ENCODE data around the gene HOXA5. TPM values are rescaled to one million over a fixed set of nuclear protein-coding genes. Genes with fewer than 3 reads are reported as not detected.

HOXA5 gene
- total RNA-seq, 1 experiment from 2014 or later, result 7.4 TPM

GRCh38 chr7:27151341-27151930 lies 8.0 kb upstream of the HOXA5 start:
- Mint-ChIP-seq H3K36me3 (ENCODE audit: insufficient read depth, unreplicated experiment) (no peaks in the 10 kb centered on the region), H3K9me3 (ENCODE audit: unreplicated experiment) (no peaks in the 10 kb centered on the region), H3K27ac (ENCODE audit: low read depth, unreplicated experiment) (no peak overlapping the region), H3K4me3 (ENCODE audit: unreplicated experiment) (no peak overlapping the region), H3K4me1 (ENCODE audit: insufficient read depth, unreplicated experiment) (peaks cover 16% of the 10 kb centered on the region), H3K27me3 (ENCODE audit: insufficient read depth, unreplicated experiment) (no peaks in the 10 kb centered on the region)
- no peak for DNase-seq (ENCODE audit: unreplicated experiment)
- no peak for TF ChIP-seq CTCF (IDR thresholded peaks at IDR 0.05; ENCODE audit: unreplicated experiment)
- ChIA-PET POLR2A (interaction anchor here (1.0 to 5.2 kb wide), 7 partner anchors 11 to 1207 kb away, joined by 3 to 65 read pairs (median 5); partner anchors contain the start of gene HOXA9), CTCF (interaction anchor here (0.6 to 5.8 kb wide), 11 partner anchors 8 to 795 kb away, joined by 3 to 57 read pairs (median 6); no protein-coding TSS in a partner anchor)
- intact Hi-C loops (cut with micrococcal nuclease), result no loop called here
- BruUV-seq (replicated peaks), result no TSS peak

- DNase-seq (ENCODE audit: unreplicated experiment), result peak; percentile 72
- ChIA-PET CTCF (interaction anchor here (0.6 to 5.8 kb wide), 20 partner anchors 8 to 1258 kb away, joined by 3 to 57 read pairs (median 6); no protein-coding TSS in a partner anchor), POLR2A (interaction anchor here (0.6 to 5.2 kb wide), 18 partner anchors 10 to 1206 kb away, joined by 3 to 65 read pairs (median 4); partner anchors contain the start of genes CBX3, HNRNPA2B1, HOXA4 and HOXA9)
- Mint-ChIP-seq H3K27me3 (ENCODE audit: insufficient read depth, unreplicated experiment) (no peaks in the 10 kb centered on the region), H3K9me3 (ENCODE audit: unreplicated experiment) (no peaks in the 10 kb centered on the region), H3K4me1 (ENCODE audit: insufficient read depth, unreplicated experiment) (peaks cover 15% of the 10 kb centered on the region), H3K36me3 (ENCODE audit: insufficient read depth, unreplicated experiment) (no peaks in the 10 kb centered on the region), H3K27ac (ENCODE audit: low read depth, unreplicated experiment) (no peak overlapping the region), H3K4me3 (ENCODE audit: unreplicated experiment) (peak overlapping the region; percentile 79)
- peak; percentile 89 for TF ChIP-seq CTCF (IDR thresholded peaks at IDR 0.05; ENCODE audit: unreplicated experiment)
- no TSS peak for BruUV-seq (replicated peaks)
- intact Hi-C loops (cut with micrococcal nuclease), result loop anchor here (1.0 kb wide), 1 partner anchor 11 kb away; no protein-coding TSS in a partner anchor
These were observed 7.3 kb upstream of the HOXA5 start for GRCh38 chr7:27150568-27151340.

GRCh38 chr7:27149842-27150567 lies 6.5 kb upstream of the HOXA5 start:
- TF ChIP-seq CTCF (IDR thresholded peaks at IDR 0.05; ENCODE audit: unreplicated experiment), result no peak
- no peaks in the 10 kb centered on the region for H3K27me3 Mint-ChIP-seq (ENCODE audit: insufficient read depth, unreplicated experiment)
- BruUV-seq (replicated peaks), result no TSS peak
- DNase-seq (ENCODE audit: unreplicated experiment), result no peak
- peak overlapping the region; percentile 79 for H3K4me3 Mint-ChIP-seq (ENCODE audit: unreplicated experiment)
- H3K9me3 Mint-ChIP-seq (ENCODE audit: unreplicated experiment), result no peaks in the 10 kb centered on the region
- CTCF ChIA-PET, result interaction anchor here (0.6 to 5.8 kb wide), 24 partner anchors 9 to 1257 kb away, joined by 3 to 57 read pairs (median 4); no protein-coding TSS in a partner anchor
- H3K36me3 Mint-ChIP-seq (ENCODE audit: insufficient read depth, unreplicated experiment), result no peaks in the 10 kb centered on the region
- H3K27ac Mint-ChIP-seq (ENCODE audit: low read depth, unreplicated experiment), result peak overlapping the region; percentile 91
- intact Hi-C loops (cut with micrococcal nuclease), result loop anchor here (1.0 kb wide), 1 partner anchor 11 kb away; no protein-coding TSS in a partner anchor
- peaks cover 10% of the 10 kb centered on the region for H3K4me1 Mint-ChIP-seq (ENCODE audit: insufficient read depth, unreplicated experiment)
- POLR2A ChIA-PET, result interaction anchor here (0.6 to 5.2 kb wide), 22 partner anchors 9 to 1205 kb away, joined by 3 to 65 read pairs (median 6); partner anchors contain the start of genes CBX3, HNRNPA2B1 and HOXA4

All from MCF 10A (cell line).